Body of pancreas (tissue), 4 donors: ENCODE measurements around the gene SENP6. TPM values are rescaled to one million over a fixed set of nuclear protein-coding genes. Genes with fewer than 3 reads are reported as not detected.
"Not testable (repeated sequence)": the region's sequence is repeated elsewhere in the genome, so short reads cannot be mapped to it uniquely, and the experiment has no call there.

ENCODE experiments used
- ATAC-seq: fragments of 150-250 bp; one replicate; pipeline ENCODE4 v1.9.1; 2016
- DNase-seq, 4 donors: peaks; one replicate each; pipeline ENCODE4 v3.0.0-alpha.2; 2019
- H3K27ac ChIP-seq, 4 donors: fragments of 200-600 bp; sonication (generic); 1 replicate in 3 of 4; 2 replicates in 1 of 4; pipeline versions ENCODE4 v1.5.1 to v1.6.1; 2016 to 2019; ENCODE audit warnings: mild to moderate bottlenecking in 1 of 4, mixed read lengths in 1 of 4, moderate library complexity in 1 of 4
- H3K27me3 ChIP-seq, 2 donors: fragments of 200-600 bp; sonication (generic); one replicate each; pipeline ENCODE4 v1.6.0; 2016; ENCODE audit warnings: mild to moderate bottlenecking in 1 of 2
- H3K36me3 ChIP-seq, 2 donors: fragments of 200-600 bp; sonication (generic); replicated peaks in 1 of 2; 2 replicates each; pipeline ENCODE4 v1.5.1; 2016; ENCODE audit warnings: low read depth in 2 of 2; ENCODE audit not compliant: insufficient read depth in 1 of 2
- H3K4me1 ChIP-seq: fragments of 200-600 bp; sonication (generic); one replicate; pipeline ENCODE4 v1.6.0; 2016
- H3K4me3 ChIP-seq, 2 donors: fragments of 200-600 bp; sonication (generic); 1 replicate in 1 of 2; 2 replicates in 1 of 2; pipeline ENCODE4 v1.5.1; 2016 to 2019
- H3K9me3 ChIP-seq, 3 donors: fragments of 200-600 bp; sonication (generic); 1 replicate in 2 of 3; 2 replicates in 1 of 3; pipeline ENCODE4 v1.5.1; 2016
- POLR2A ChIP-seq, 3 donors: fragments of 450-650 bp; IDR thresholded peaks; one replicate each; pipeline ENCODE4 v1.6.1; 2016; ENCODE audit warnings: antibody characterized with exemption in 3 of 3, mild to moderate bottlenecking in 2 of 3
- WGBS, 2 donors: methylation state at CpG; one replicate each; pipeline ENCODE4 v1.1.5; 2017; 5-methylcytosine and 5-hydroxymethylcytosine counted together
- intact Hi-C: fragments of 100-400 bp; cut with DNase I; formaldehyde crosslinking; loops from one replicate; pipeline ENCODE4 v1.15.1; 2023
- total RNA-seq, 2 donors: library from RNA; depleted of rRNA; stranded (reverse); fragments of >200 nt; gene quantifications; one replicate each; pipeline ENCODE4 v1.1.0, GENCODE V29; 2016
- TF ChIP-seq, protein P1 (sequence below), 7 experiments: fragments of 450-650 bp in 4 of 7; fragments of 200-600 bp in 3 of 7; sonication (generic) in 3 of 7; IDR thresholded peaks; one replicate each; pipeline ENCODE4 v1.5.1; 2016 to 2019; ENCODE audit warnings: antibody characterized with exemption in 7 of 7

The SENP6 gene
- total RNA-seq, 2 donors from 2014 or later: 68.6 to 75.2 TPM

DNA sequence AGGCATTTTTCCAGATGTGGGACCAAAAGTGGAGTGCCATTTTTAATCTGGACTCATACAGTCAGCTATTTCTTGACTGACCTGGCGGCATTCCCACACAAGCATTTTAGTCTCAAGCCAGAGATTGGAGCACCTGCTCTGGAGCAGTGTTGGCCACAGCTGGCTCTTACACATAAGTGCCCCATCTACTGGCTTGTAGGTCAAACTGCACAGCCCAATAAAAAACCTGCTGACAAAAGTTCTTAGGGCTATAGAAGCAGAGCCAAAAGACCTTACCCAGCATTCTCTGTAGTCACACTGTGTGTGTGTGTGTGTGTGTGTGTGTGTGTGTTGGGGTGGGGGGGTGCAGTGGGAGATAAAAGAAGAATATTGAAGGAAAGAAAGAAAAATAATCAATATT, 38.6 kb upstream of the SENP6 start:
- H3K27me3 ChIP-seq: no peaks in the 10 kb centered on the region
- no peak for DNase-seq
- 11 to 65% methylated on average over 1 of the region's 1 CpG for WGBS, 2 donors
- TF ChIP-seq, protein P1, sequence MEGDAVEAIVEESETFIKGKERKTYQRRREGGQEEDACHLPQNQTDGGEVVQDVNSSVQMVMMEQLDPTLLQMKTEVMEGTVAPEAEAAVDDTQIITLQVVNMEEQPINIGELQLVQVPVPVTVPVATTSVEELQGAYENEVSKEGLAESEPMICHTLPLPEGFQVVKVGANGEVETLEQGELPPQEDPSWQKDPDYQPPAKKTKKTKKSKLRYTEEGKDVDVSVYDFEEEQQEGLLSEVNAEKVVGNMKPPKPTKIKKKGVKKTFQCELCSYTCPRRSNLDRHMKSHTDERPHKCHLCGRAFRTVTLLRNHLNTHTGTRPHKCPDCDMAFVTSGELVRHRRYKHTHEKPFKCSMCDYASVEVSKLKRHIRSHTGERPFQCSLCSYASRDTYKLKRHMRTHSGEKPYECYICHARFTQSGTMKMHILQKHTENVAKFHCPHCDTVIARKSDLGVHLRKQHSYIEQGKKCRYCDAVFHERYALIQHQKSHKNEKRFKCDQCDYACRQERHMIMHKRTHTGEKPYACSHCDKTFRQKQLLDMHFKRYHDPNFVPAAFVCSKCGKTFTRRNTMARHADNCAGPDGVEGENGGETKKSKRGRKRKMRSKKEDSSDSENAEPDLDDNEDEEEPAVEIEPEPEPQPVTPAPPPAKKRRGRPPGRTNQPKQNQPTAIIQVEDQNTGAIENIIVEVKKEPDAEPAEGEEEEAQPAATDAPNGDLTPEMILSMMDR (IDR thresholded peaks at IDR 0.05): no peak
- TF ChIP-seq POLR2A (IDR thresholded peaks at IDR 0.05): no peak
- intact Hi-C loops: no loop called here
- no peak overlapping the region for H3K27ac ChIP-seq
- H3K36me3 ChIP-seq: no peaks in the 10 kb centered on the region
- no peaks in the 10 kb centered on the region for H3K4me1 ChIP-seq
- no peak overlapping the region for H3K4me3 ChIP-seq
- no peak for ATAC-seq
- H3K9me3 ChIP-seq: no peaks in the 10 kb centered on the region

DNA sequence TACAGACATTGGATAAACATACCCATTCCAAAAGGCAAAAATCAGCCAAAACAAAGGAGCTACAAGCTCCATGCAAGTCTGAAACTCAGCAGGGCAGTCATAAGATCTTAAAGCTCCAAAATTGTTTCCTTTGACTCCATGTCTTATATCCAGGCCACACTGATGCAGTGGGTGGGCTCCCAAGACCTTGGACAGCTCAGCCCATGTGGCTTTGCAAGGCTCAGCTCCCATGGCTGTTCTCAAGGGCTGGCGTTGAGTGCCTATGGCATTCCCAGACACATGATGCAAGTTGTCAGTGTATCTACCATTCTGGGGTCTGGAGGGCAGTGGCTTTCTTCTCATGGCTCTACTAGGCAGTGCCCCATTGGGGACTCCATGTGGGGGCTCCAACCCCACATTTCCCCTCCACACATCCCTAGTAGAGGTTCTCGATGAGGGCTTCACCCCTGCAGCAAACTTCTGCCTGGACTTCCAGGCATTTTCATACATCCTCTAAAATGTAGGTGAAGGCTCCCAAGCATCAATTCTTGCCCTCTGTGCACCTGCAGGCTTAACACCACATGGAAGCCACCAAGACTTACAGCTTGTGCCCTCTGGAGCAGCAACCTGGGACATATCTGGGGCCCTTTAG, 35.4 kb upstream of the SENP6 start:
- H3K4me3 ChIP-seq: no peak overlapping the region
- intact Hi-C loops: no loop called here
- no peak overlapping the region for H3K27ac ChIP-seq
- DNase-seq (no peak), ATAC-seq (no peak)
- 90 to 91% methylated on average over 2 of the region's 2 CpGs for WGBS, 2 donors
- no peak for TF ChIP-seq POLR2A (IDR thresholded peaks at IDR 0.05)
- TF ChIP-seq, protein P1 (IDR thresholded peaks at IDR 0.05): no peak
- no peaks in the 10 kb centered on the region for H3K27me3 ChIP-seq
- H3K36me3 ChIP-seq: no peaks in the 10 kb centered on the region
- H3K9me3 ChIP-seq: no peaks in the 10 kb centered on the region
- H3K4me1 ChIP-seq: no peaks in the 10 kb centered on the region

DNA sequence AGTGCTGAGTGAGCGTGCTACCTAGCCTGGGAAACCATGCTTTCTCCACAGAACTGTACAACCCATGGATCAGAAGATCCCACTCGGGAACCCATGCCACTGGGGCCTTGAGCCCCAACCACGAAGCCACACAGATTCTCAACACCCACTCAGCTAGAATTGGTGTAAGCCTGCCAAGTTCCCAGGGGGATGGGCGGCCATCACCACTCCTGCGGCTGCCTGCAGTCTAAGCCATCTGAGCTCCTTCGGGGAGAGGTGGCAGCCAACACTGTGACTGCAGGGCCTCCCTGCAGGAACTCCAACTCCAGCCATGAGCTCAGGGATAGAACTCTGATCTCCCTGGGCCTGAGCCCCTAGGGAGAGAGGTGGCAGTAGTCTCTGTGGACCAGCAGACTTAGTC, 33.6 kb upstream of the SENP6 start:
- intact Hi-C loops: no loop called here
- Histone ChIP-seq H3K9me3 (no peaks in the 10 kb centered on the region), H3K4me3 (no peak overlapping the region), H3K27ac (no peak overlapping the region), H3K36me3 (no peaks in the 10 kb centered on the region), H3K4me1 (no peaks in the 10 kb centered on the region), H3K27me3 (no peaks in the 10 kb centered on the region)
- DNase-seq (no peak), ATAC-seq (no peak)
- 76 to 80% methylated on average over 1 to 6 of the region's 6 CpGs for WGBS, 2 donors
- TF ChIP-seq POLR2A (IDR thresholded peaks at IDR 0.05): no peak
- TF ChIP-seq, protein P1 (IDR thresholded peaks at IDR 0.05): no peak

DNA sequence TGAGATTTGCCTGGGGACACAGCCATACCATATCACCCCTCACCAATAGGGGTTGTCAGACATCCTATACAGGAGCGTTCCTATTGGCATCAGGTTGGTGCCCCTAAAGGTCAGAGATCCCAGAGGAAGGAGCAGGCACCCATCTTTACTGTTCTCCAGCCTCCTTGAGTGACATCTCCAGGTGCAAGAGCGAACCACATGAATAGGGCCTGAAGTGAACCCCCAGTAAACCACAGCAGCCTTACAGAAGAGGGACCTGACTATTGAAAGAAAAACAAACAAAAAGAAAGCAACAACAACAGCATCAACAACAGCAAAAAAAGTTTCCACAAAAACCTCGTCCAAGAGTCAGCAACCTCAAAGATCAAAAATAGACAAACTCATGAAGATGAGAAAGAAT, 32.7 kb upstream of the SENP6 start:
- no peak overlapping the region for H3K27ac ChIP-seq
- no peaks in the 10 kb centered on the region for H3K9me3 ChIP-seq
- H3K4me1 ChIP-seq: no peaks in the 10 kb centered on the region
- H3K27me3 ChIP-seq: no peaks in the 10 kb centered on the region
- ATAC-seq (no peak), DNase-seq (no peak)
- TF ChIP-seq, protein P1 (IDR thresholded peaks at IDR 0.05): no peak
- no peak for TF ChIP-seq POLR2A (IDR thresholded peaks at IDR 0.05)
- no peak overlapping the region for H3K4me3 ChIP-seq
- WGBS, 2 donors: 58 to 63% methylated on average over 3 of the region's 3 CpGs
- intact Hi-C loops: no loop called here
- H3K36me3 ChIP-seq: no peaks in the 10 kb centered on the region

DNA sequence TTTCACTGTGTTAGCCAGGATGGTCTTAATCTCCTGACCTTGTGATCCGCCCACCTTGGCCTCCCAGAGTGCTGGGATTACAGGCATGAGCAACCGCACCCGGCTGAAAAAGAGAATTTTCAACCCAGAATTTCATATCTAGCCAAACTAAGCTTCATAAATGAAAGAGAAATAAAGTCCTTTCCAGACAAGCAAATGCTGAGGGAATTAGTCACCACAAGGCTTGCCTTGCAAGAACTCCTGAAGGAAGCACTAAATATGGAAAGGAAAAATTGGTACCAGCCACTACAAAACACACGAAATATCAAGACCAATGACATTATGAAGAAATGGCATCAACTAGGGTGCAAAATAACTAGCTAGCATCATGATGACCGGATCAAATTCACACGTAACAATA, 31.0 kb upstream of the SENP6 start:
- ATAC-seq, intact Hi-C loops: not testable (repeated sequence)
- whole genome bisulfite sequencing, 2 donors: 95 to 96% methylated on average over 6 of the region's 6 CpGs

More for the DNA sequence above, 31.0 kb upstream of the SENP6 start:
- H3K9me3 ChIP-seq, H3K27ac ChIP-seq, DNase-seq, H3K36me3 ChIP-seq, H3K4me1 ChIP-seq, H3K27me3 ChIP-seq, H3K4me3 ChIP-seq: not testable (repeated sequence)
